Panc1 (cell line): ENCODE results near the gene CIROP. TPM values are rescaled to one million over a fixed set of nuclear protein-coding genes. Genes with fewer than 3 reads are reported as not detected.

Source experiments
- ATAC-seq: fragments of 200-7000 bp; cut with Tn5 transposase; 2 replicates; pipeline ENCODE4 v1.9.1; 2020; ENCODE audit warnings: mild to moderate bottlenecking, moderate library complexity
- BruUV-seq: library from RNA; stranded (reverse); fragments of 400-500 nt; replicated peaks from 2 replicates; lab custom pipeline; 2021; lab: Mats Ljungman, UMichigan
- CTCF ChIA-PET: fragments of 300-600 bp; sonication (Branson Sonifier 250); formaldehyde crosslinking; loops from one replicate; lab custom pipeline; 2022; ENCODE audit warnings: antibody characterized with exemption; lab: Charles Lee
- POLR2A ChIA-PET: fragments of 300-600 bp; sonication (Branson Sonifier 250); formaldehyde crosslinking; loops from one replicate; lab custom pipeline; 2022; ENCODE audit warnings: antibody characterized with exemption; lab: Charles Lee
- DNase-seq: peaks from one replicate; pipeline ENCODE4 v3.0.0-alpha.2; 2010; ENCODE audit warnings: low read depth, low spot score
- H3K27ac ChIP-seq: 2 replicates; pipeline ENCODE4 v1.5.1; 2011; ENCODE audit warnings: mild to moderate bottlenecking, low read length, inconsistent platforms
- H3K27me3 ChIP-seq: fragments of 200-500 bp; sonication (Bioruptor generic); 2 replicates; pipeline ENCODE4 v1.6.0; 2014; ENCODE audit warnings: low read length, inconsistent platforms; ENCODE audit not compliant: control insufficient read depth, insufficient read depth
- H3K36me3 ChIP-seq: fragments of 200-500 bp; sonication (Bioruptor generic); 2 replicates; pipeline ENCODE4 v1.5.1; 2014; ENCODE audit warnings: inconsistent platforms, mild to moderate bottlenecking, low read length, moderate library complexity; ENCODE audit not compliant: control insufficient read depth, insufficient read depth
- H3K4me1 ChIP-seq: 2 replicates; pipeline ENCODE4 v1.5.1; 2011; ENCODE audit warnings: inconsistent platforms, mild to moderate bottlenecking, low read length, moderate library complexity; ENCODE audit not compliant: control insufficient read depth, insufficient read depth
- H3K4me3 ChIP-seq, 2 experiments: 2 replicates each; pipeline ENCODE4 v1.5.1; 2011 to 2012; ENCODE audit warnings: low read depth in 2 of 2, low read length in 2 of 2, mild to moderate bottlenecking in 2 of 2, inconsistent platforms in 1 of 2, moderate library complexity in 1 of 2
- H3K9me3 ChIP-seq: fragments of 200-500 bp; sonication (Bioruptor generic); 2 replicates; pipeline ENCODE4 v1.5.1; 2014; ENCODE audit warnings: low read depth, mild to moderate bottlenecking, inconsistent platforms, low read length, moderate library complexity; ENCODE audit not compliant: control insufficient read depth, insufficient read depth
- CTCF ChIP-seq: fragments of 450-650 bp; IDR thresholded peaks from 2 replicates; pipeline ENCODE4 v1.5.1; 2017; ENCODE audit warnings: mild to moderate bottlenecking
- POLR2AphosphoS5 ChIP-seq: IDR thresholded peaks from 2 replicates; pipeline ENCODE4 v1.6.1; 2012; ENCODE audit warnings: mild to moderate bottlenecking, low read depth, low read length, moderate library complexity
- SIN3A ChIP-seq: IDR thresholded peaks from 2 replicates; pipeline ENCODE4 v1.6.1; 2012; ENCODE audit warnings: low read depth, mild to moderate bottlenecking, low read length, moderate library complexity, borderline replicate concordance; ENCODE audit not compliant: insufficient read depth
- TCF7L2 ChIP-seq: IDR thresholded peaks from 2 replicates; pipeline ENCODE4 v1.6.1; 2011; ENCODE audit warnings: mild to moderate bottlenecking, low read depth, low read length, inconsistent platforms
- in situ Hi-C: cut with HindIII; loops from 2 replicates; pipeline ENCODE4 v1.10.0; 2016; ENCODE audit warnings: low sequenced_read_pairs, low pct_unique_long_range_greater_than_20kb
- intact Hi-C: fragments of 100-400 bp; cut with micrococcal nuclease; formaldehyde crosslinking; loops from one replicate; pipeline ENCODE4 v1.10.0; 2022; ENCODE audit not compliant: unreplicated experiment
- total RNA-seq: library from RNA; stranded (reverse); gene quantifications from one replicate; pipeline ENCODE4 v1.2.1, GENCODE V29; 2021; ENCODE audit not compliant: unreplicated experiment
- TF ChIP-seq, protein P1 (sequence below), 2 experiments: IDR thresholded peaks; 2 replicates each; pipeline ENCODE4 v1.6.1; 2011 to 2012; ENCODE audit warnings: low read depth in 2 of 2, control low read depth in 1 of 2, low read length in 1 of 2, mild to moderate bottlenecking in 1 of 2, moderate library complexity in 1 of 2; ENCODE audit not compliant: insufficient read depth in 1 of 2

CIROP gene
- total RNA-seq, 1 experiment from 2014 or later = not detected

DNA sequence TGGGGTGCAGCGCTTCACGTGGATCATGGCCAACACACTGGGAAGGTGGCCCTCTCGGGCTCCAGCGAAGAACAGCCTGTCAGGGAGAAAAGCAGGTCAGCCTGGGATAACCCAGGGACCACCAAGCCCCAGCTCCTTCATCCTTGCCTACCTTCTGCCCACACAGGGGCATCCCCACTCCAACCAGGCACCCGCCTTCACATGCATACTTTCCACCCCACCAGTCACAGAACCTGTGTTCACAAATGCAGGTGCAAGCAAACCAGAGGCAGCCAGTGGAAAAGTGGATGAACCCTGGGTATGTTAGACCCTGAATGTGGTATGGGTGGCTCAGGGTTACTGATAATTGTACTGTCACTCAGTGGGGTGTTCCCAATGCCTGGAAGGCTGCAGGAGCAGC is 26.7 kb upstream of the CIROP start:
- no peaks in the 10 kb centered on the region; the same call in 1 of the 2 replicates for H3K27me3 ChIP-seq
- H3K4me3 ChIP-seq = no peak overlapping the region
- H3K36me3 ChIP-seq = no peaks in the 10 kb centered on the region
- CTCF ChIA-PET = no interaction called here
- no peak overlapping the region for H3K27ac ChIP-seq
- H3K9me3 ChIP-seq = no peaks in the 10 kb centered on the region
- intact Hi-C loops = no loop called here
- in situ Hi-C loops = no loop called here
- DNase-seq = no peak
- TF ChIP-seq TCF7L2 = no peak
- no peak for TF ChIP-seq POLR2AphosphoS5
- no peak for TF ChIP-seq CTCF
- TF ChIP-seq, protein P1, sequence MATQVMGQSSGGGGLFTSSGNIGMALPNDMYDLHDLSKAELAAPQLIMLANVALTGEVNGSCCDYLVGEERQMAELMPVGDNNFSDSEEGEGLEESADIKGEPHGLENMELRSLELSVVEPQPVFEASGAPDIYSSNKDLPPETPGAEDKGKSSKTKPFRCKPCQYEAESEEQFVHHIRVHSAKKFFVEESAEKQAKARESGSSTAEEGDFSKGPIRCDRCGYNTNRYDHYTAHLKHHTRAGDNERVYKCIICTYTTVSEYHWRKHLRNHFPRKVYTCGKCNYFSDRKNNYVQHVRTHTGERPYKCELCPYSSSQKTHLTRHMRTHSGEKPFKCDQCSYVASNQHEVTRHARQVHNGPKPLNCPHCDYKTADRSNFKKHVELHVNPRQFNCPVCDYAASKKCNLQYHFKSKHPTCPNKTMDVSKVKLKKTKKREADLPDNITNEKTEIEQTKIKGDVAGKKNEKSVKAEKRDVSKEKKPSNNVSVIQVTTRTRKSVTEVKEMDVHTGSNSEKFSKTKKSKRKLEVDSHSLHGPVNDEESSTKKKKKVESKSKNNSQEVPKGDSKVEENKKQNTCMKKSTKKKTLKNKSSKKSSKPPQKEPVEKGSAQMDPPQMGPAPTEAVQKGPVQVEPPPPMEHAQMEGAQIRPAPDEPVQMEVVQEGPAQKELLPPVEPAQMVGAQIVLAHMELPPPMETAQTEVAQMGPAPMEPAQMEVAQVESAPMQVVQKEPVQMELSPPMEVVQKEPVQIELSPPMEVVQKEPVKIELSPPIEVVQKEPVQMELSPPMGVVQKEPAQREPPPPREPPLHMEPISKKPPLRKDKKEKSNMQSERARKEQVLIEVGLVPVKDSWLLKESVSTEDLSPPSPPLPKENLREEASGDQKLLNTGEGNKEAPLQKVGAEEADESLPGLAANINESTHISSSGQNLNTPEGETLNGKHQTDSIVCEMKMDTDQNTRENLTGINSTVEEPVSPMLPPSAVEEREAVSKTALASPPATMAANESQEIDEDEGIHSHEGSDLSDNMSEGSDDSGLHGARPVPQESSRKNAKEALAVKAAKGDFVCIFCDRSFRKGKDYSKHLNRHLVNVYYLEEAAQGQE (IDR thresholded peaks at IDR 0.05; ENCODE audit: insufficient read depth in 1 of 2, low read depth in 2 of 2, low read length in 1 of 2) = no peak
- TF ChIP-seq SIN3A = no peak
- BruUV-seq = no TSS peak
- POLR2A ChIA-PET = no interaction called here
- no peaks in the 10 kb centered on the region for H3K4me1 ChIP-seq
- no peak for ATAC-seq

DNA sequence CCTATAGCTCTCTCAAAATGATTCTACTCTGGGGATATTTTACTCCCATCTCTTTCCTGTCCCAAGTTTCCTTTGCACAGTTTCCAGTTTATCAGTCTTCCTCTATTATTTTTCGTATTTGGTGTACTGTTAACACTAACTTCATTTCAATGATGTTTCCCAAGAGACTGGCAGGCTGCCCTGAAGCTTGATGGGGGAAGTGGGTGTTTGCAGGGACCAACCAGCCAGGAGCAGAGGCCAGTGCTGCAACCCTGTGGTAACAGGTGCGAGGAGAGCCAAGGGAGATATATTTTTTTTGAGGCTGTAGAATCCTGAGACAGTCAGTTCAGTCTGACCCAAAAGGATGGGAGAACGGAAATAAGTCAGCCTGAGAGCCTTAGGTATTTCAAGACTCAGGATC is 26.1 kb upstream of the CIROP start:
- BruUV-seq = no TSS peak
- no peak for DNase-seq
- intact Hi-C loops (no loop called here), in situ Hi-C loops (no loop called here)
- ChIA-PET POLR2A (no interaction called here), CTCF (interaction anchor here (0.7 kb wide), 1 partner anchor 44 kb away, joined by 3 read pairs; no protein-coding TSS in a partner anchor)
- H3K9me3 ChIP-seq = no peaks in the 10 kb centered on the region
- no peak for ATAC-seq
- TF ChIP-seq CTCF = no peak
- no peak for TF ChIP-seq POLR2AphosphoS5
- TF ChIP-seq, protein P1 (IDR thresholded peaks at IDR 0.05; ENCODE audit: insufficient read depth in 1 of 2, low read depth in 2 of 2, low read length in 1 of 2) = no peak
- TF ChIP-seq TCF7L2 = no peak
- no peak for TF ChIP-seq SIN3A
- H3K27me3 ChIP-seq = no peaks in the 10 kb centered on the region; the same call in 1 of the 2 replicates
- no peaks in the 10 kb centered on the region for H3K36me3 ChIP-seq
- no peak overlapping the region for H3K4me3 ChIP-seq
- no peaks in the 10 kb centered on the region for H3K4me1 ChIP-seq
- no peak overlapping the region for H3K27ac ChIP-seq
